NCI-H2196 treated with DMSO at 0.1 percent for 48 hours (cell line): Measurements from ENCODE around the gene IPO13.

Source experiments
- DNase-seq: peaks from one replicate; lab custom pipeline; 2025; ENCODE audit not compliant: unreplicated experiment; lab: John Stamatoyannopoulos, UW

IPO13 gene

GRCh38 chr1:43984855-43985254, 38.1 kb downstream of the IPO13 start:
- no peak for DNase-seq

- no peak for DNase-seq
Observed at GRCh38 chr1:43985984-43986595, 39.3 kb downstream of the IPO13 start.

GRCh38 chr1:43986712-43987111, 40.0 kb downstream of the IPO13 start:
- no peak for DNase-seq

- no peak for DNase-seq
Observed at GRCh38 chr1:43987159-43987902, 40.6 kb downstream of the IPO13 start.

- no peak for DNase-seq
Observed at GRCh38 chr1:43990271-43991199, 43.8 kb downstream of the IPO13 start.

- no peak for DNase-seq
Observed at GRCh38 chr1:43991200-43991475, 44.4 kb downstream of the IPO13 start.

- DNase-seq = peak; percentile 87
Observed at GRCh38 chr1:43991476-43992231, 44.9 kb downstream of the IPO13 start, which contains the start of gene CCDC24. Gene CCDC24, plus strand, starts transcription at chr1:43991599. Its CDS starts 280 bp downstream, at chr1:43991879.

- DNase-seq = no peak
Observed at GRCh38 chr1:43992232-43992995, 45.7 kb downstream of the IPO13 start.

GRCh38 chr1:43993206-43993914, 46.6 kb downstream of the IPO13 start:
- no peak for DNase-seq

GRCh38 chr1:43994071-43994470, 47.3 kb downstream of the IPO13 start:
- no peak for DNase-seq

GRCh38 chr1:43994794-43995790, 48.3 kb downstream of the IPO13 start:
- no peak for DNase-seq

GRCh38 chr1:43995984-43996732, 49.4 kb downstream of the IPO13 start:
- DNase-seq = no peak

GRCh38 chr1:43996733-43997115, 50.0 kb downstream of the IPO13 start:
- DNase-seq = no peak

GRCh38 chr1:43997295-43997999, 50.7 kb downstream of the IPO13 start:
- DNase-seq = no peak

GRCh38 chr1:43998000-43998378, 51.2 kb downstream of the IPO13 start:
- no peak for DNase-seq

GRCh38 chr1:43999455-43999854, 52.7 kb downstream of the IPO13 start:
- DNase-seq = no peak

- DNase-seq = no peak
Observed at GRCh38 chr1:44000122-44000665, 53.4 kb downstream of the IPO13 start.
